ENCODE results near the gene DISP2. TPM values are rescaled to one million over a fixed set of nuclear protein-coding genes. Genes with fewer than 3 reads are reported as not detected.

The DISP2 gene
- total and polyA plus RNA-seq, 4 donors: under 0.01 to 0.23 (median under 0.01) TPM; not detected in 1

DNA sequence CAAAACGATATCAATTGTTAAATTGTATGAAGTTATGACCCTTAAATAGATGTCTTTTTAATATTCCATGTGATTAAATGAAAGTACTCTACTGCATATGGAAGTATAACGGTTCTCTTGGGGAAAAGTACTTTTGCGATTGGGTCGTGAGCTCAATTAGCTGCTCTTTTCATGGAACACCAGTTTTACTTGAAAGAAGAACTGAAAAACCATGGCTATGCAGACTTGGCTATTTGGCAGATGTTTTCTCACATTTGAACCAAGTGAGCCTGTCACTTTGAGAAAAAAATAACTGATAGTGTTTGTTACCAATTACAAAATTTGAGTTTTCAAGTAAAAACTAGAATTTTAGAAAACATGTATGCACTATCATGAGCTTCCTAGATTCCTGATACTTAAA is 40.4 kb upstream of the DISP2 start:
- 77% methylated on average over 4 of the region's 4 CpGs for WGBS
- TF ChIP-seq GABPA (IDR thresholded peaks at IDR 0.05 in 1 of 2, conservative IDR thresholded peaks at IDR 0.05 in 1 of 2): no peak
- no peak for TF ChIP-seq HNF4A (conservative IDR thresholded peaks at IDR 0.05)
- TF ChIP-seq REST (IDR thresholded peaks at IDR 0.05): no peak
- TF ChIP-seq SP1 (IDR thresholded peaks at IDR 0.05): no peak
- TF ChIP-seq JUND (IDR thresholded peaks at IDR 0.05): no peak
- TF ChIP-seq, protein P1, sequence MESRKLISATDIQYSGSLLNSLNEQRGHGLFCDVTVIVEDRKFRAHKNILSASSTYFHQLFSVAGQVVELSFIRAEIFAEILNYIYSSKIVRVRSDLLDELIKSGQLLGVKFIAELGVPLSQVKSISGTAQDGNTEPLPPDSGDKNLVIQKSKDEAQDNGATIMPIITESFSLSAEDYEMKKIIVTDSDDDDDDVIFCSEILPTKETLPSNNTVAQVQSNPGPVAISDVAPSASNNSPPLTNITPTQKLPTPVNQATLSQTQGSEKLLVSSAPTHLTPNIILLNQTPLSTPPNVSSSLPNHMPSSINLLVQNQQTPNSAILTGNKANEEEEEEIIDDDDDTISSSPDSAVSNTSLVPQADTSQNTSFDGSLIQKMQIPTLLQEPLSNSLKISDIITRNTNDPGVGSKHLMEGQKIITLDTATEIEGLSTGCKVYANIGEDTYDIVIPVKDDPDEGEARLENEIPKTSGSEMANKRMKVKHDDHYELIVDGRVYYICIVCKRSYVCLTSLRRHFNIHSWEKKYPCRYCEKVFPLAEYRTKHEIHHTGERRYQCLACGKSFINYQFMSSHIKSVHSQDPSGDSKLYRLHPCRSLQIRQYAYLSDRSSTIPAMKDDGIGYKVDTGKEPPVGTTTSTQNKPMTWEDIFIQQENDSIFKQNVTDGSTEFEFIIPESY (IDR thresholded peaks at IDR 0.05): no peak
- no peak for TF ChIP-seq RAD21 (IDR thresholded peaks at IDR 0.05)
- no peak for TF ChIP-seq NR2F2 (IDR thresholded peaks at IDR 0.05)
- TF ChIP-seq YY1 (IDR thresholded peaks at IDR 0.05): no peak
- TF ChIP-seq, protein P2, sequence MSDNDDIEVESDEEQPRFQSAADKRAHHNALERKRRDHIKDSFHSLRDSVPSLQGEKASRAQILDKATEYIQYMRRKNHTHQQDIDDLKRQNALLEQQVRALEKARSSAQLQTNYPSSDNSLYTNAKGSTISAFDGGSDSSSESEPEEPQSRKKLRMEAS (IDR thresholded peaks at IDR 0.05): no peak
- TF ChIP-seq, protein P3, sequence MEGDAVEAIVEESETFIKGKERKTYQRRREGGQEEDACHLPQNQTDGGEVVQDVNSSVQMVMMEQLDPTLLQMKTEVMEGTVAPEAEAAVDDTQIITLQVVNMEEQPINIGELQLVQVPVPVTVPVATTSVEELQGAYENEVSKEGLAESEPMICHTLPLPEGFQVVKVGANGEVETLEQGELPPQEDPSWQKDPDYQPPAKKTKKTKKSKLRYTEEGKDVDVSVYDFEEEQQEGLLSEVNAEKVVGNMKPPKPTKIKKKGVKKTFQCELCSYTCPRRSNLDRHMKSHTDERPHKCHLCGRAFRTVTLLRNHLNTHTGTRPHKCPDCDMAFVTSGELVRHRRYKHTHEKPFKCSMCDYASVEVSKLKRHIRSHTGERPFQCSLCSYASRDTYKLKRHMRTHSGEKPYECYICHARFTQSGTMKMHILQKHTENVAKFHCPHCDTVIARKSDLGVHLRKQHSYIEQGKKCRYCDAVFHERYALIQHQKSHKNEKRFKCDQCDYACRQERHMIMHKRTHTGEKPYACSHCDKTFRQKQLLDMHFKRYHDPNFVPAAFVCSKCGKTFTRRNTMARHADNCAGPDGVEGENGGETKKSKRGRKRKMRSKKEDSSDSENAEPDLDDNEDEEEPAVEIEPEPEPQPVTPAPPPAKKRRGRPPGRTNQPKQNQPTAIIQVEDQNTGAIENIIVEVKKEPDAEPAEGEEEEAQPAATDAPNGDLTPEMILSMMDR (IDR thresholded peaks at IDR 0.05; ENCODE audit: low read depth, low read length, missing input control): no peak
- no peak for TF ChIP-seq FOXA2 (IDR thresholded peaks at IDR 0.05)
- TF ChIP-seq FOXA1 (IDR thresholded peaks at IDR 0.05): no peak
- TF ChIP-seq, protein P4, sequence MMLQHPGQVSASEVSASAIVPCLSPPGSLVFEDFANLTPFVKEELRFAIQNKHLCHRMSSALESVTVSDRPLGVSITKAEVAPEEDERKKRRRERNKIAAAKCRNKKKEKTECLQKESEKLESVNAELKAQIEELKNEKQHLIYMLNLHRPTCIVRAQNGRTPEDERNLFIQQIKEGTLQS (IDR thresholded peaks at IDR 0.05): no peak
- no peak for TF ChIP-seq EGR1 (IDR thresholded peaks at IDR 0.05; ENCODE audit: low read depth in 2 of 2)
- TF ChIP-seq TAF1 (conservative IDR thresholded peaks at IDR 0.05): no peak
- H3K4me3 ChIP-seq (ENCODE audit: low read depth in 1 of 3, low read length in 3 of 3): no peak overlapping the region
- no peak overlapping the region for H3K9ac ChIP-seq (ENCODE audit: low read depth in 1 of 2, low read length in 2 of 2)
- no peaks in the 10 kb centered on the region for H3K4me1 ChIP-seq (ENCODE audit: control insufficient read depth in 4 of 4, insufficient read depth in 4 of 4, low read length in 3 of 4)
- H3K27me3 ChIP-seq (ENCODE audit: control insufficient read depth in 4 of 4, insufficient read depth in 4 of 4, low read length in 3 of 4): no peaks in the 10 kb centered on the region
- no peak overlapping the region for H3K27ac ChIP-seq (ENCODE audit: low read depth in 1 of 2, low read length in 2 of 2)
- no peaks in the 10 kb centered on the region for H3K9me3 ChIP-seq (ENCODE audit: control insufficient read depth in 4 of 4, low read length in 3 of 4)
- no peaks in the 10 kb centered on the region for H3K36me3 ChIP-seq (ENCODE audit: control insufficient read depth in 4 of 4, insufficient read depth in 3 of 4, low read depth in 1 of 4, low read length in 3 of 4)
- no peak for DNase-seq (ENCODE audit: low spot score)

GRCh38 chr15:40320409-40320808 is 37.6 kb upstream of the DISP2 start:
- Histone ChIP-seq H3K4me3 (ENCODE audit: low read depth in 1 of 3, low read length in 3 of 3) (no peak overlapping the region), H3K36me3 (ENCODE audit: control insufficient read depth in 4 of 4, insufficient read depth in 3 of 4, low read depth in 1 of 4, low read length in 3 of 4) (no peaks in the 10 kb centered on the region), H3K4me1 (ENCODE audit: control insufficient read depth in 4 of 4, insufficient read depth in 4 of 4, low read length in 3 of 4) (peaks cover 0 to 11% (median 6%) of the 10 kb centered on the region in 4 donors), H3K27me3 (ENCODE audit: control insufficient read depth in 4 of 4, insufficient read depth in 4 of 4, low read length in 3 of 4) (no peaks in the 10 kb centered on the region), H3K9ac (ENCODE audit: low read depth in 1 of 2, low read length in 2 of 2) (no peak overlapping the region), H3K27ac (ENCODE audit: low read depth in 1 of 2, low read length in 2 of 2) (no peak overlapping the region), H3K9me3 (ENCODE audit: control insufficient read depth in 4 of 4, low read length in 3 of 4) (no peaks in the 10 kb centered on the region)
- TF ChIP-seq HNF4G (IDR thresholded peaks at IDR 0.05) (no peak), EGR1 (IDR thresholded peaks at IDR 0.05; ENCODE audit: low read depth in 2 of 2) (no peak), FOXA1 (IDR thresholded peaks at IDR 0.05) (no peak), REST (IDR thresholded peaks at IDR 0.05) (no peak), YY1 (IDR thresholded peaks at IDR 0.05) (no peak), NR2F2 (IDR thresholded peaks at IDR 0.05) (no peak), RAD21 (IDR thresholded peaks at IDR 0.05) (no peak), SP1 (IDR thresholded peaks at IDR 0.05) (no peak)
- TF ChIP-seq, protein P1 (IDR thresholded peaks at IDR 0.05): no peak
- DNase-seq (ENCODE audit: low spot score): no peak
- 100% methylated on average over 1 of the region's 1 CpG for WGBS

Measured in liver (tissue), 9 donors.